Neural cell (in vitro differentiated cells): ENCODE data around the gene DNPEP. TPM values are rescaled to one million over a fixed set of nuclear protein-coding genes. Genes with fewer than 3 reads are reported as not detected.

Experiments
- H2AFZ ChIP-seq: fragments of 200-600, 300-800 bp; sonication (generic), shearing (Covaris generic); 2 replicates; pipeline ENCODE4 v1.6.0; 2014; ENCODE audit warnings: low read depth, mild to moderate bottlenecking, antibody characterized with exemption, low read length, moderate library complexity
- H3F3A ChIP-seq: fragments of 200-600 bp; shearing (Covaris generic); 2 replicates; pipeline ENCODE4 v1.6.1; 2016; ENCODE audit warnings: mild to moderate bottlenecking, moderate library complexity, mixed read lengths, antibody characterized with exemption, low read length; ENCODE audit not compliant: insufficient read depth, poor library complexity, severe bottlenecking
- H3K27ac ChIP-seq: fragments of 200-600, 300-800 bp; sonication (generic), shearing (Covaris generic); 2 replicates; pipeline ENCODE4 v1.5.1; 2014; ENCODE audit warnings: mild to moderate bottlenecking, low read length, moderate library complexity
- H3K27me3 ChIP-seq: fragments of 300-800, 200-600 bp; sonication (generic), shearing (Covaris generic); 2 replicates; pipeline ENCODE4 v1.6.0; 2014; ENCODE audit warnings: mild to moderate bottlenecking, low read depth, low read length, moderate library complexity; ENCODE audit not compliant: insufficient read depth
- H3K36me3 ChIP-seq: fragments of 300-800, 200-600 bp; sonication (generic), shearing (Covaris generic); 2 replicates; pipeline ENCODE4 v1.5.1; 2014; ENCODE audit warnings: mild to moderate bottlenecking, antibody characterized with exemption, low read length, moderate library complexity; ENCODE audit not compliant: insufficient read depth
- H3K4me2 ChIP-seq: fragments of 300-800, 200-600 bp; sonication (generic), shearing (Covaris generic); 2 replicates; pipeline ENCODE4 v1.6.0; 2014; ENCODE audit warnings: mild to moderate bottlenecking, low read length
- H3K4me3 ChIP-seq: fragments of 300-800, 200-600 bp; sonication (generic), shearing (Covaris generic); 2 replicates; pipeline ENCODE4 v1.5.1; 2014; ENCODE audit warnings: mild to moderate bottlenecking, low read length, moderate library complexity
- H3K79me2 ChIP-seq: fragments of 200-600 bp; shearing (Covaris generic); replicated peaks from 2 replicates; pipeline ENCODE4 v1.6.0; 2014; ENCODE audit warnings: mild to moderate bottlenecking, low read length, moderate library complexity; ENCODE audit not compliant: insufficient read depth
- H3K9ac ChIP-seq: fragments of 300-800, 200-600 bp; sonication (generic), shearing (Covaris generic); 2 replicates; pipeline ENCODE4 v1.6.1; 2016; ENCODE audit warnings: mild to moderate bottlenecking, low read length, mixed read lengths
- H3K9me2 ChIP-seq: fragments of 200-600 bp; shearing (Covaris generic); 2 replicates; pipeline ENCODE4 v1.6.1; 2016; ENCODE audit warnings: mild to moderate bottlenecking, low read length, mixed read lengths; ENCODE audit not compliant: insufficient read depth
- H3K9me3 ChIP-seq: fragments of 200-600, 300-800 bp; sonication (generic), shearing (Covaris generic); 2 replicates; pipeline ENCODE4 v1.6.1; 2016; ENCODE audit warnings: mild to moderate bottlenecking, mixed run types, low read length, moderate library complexity, mixed read lengths
- H4K20me1 ChIP-seq: fragments of 200-600 bp; shearing (Covaris generic); 2 replicates; pipeline ENCODE4 v1.6.1; 2016; ENCODE audit warnings: mild to moderate bottlenecking, mixed run types; ENCODE audit not compliant: insufficient read depth
- CTCF ChIP-seq: fragments of 450-650 bp; IDR thresholded peaks from 2 replicates; pipeline ENCODE4 v1.5.1; 2014; ENCODE audit warnings: antibody characterized with exemption, mild to moderate bottlenecking, moderate library complexity; ENCODE audit not compliant: poor library complexity, severe bottlenecking
- EP300 ChIP-seq: fragments of 450-650 bp; conservative IDR thresholded peaks from 2 replicates; pipeline ENCODE4 v1.6.1; 2014; ENCODE audit warnings: antibody characterized with exemption, mild to moderate bottlenecking, moderate library complexity; ENCODE audit not compliant: poor library complexity, severe bottlenecking
- EZH2 ChIP-seq: fragments of 200-600, 300-800 bp; shearing (Covaris generic), sonication (generic); IDR thresholded peaks from 2 replicates; pipeline ENCODE4 v1.6.1; 2014; ENCODE audit warnings: antibody characterized with exemption, low read length, borderline replicate concordance, mild to moderate bottlenecking; ENCODE audit not compliant: insufficient read depth, poor library complexity, severe bottlenecking
- MXI1 ChIP-seq: fragments of 450-650 bp; conservative IDR thresholded peaks from 2 replicates; pipeline ENCODE4 v1.6.1; 2014; ENCODE audit warnings: antibody characterized with exemption, mild to moderate bottlenecking; ENCODE audit not compliant: poor library complexity, severe bottlenecking
- POLR2AphosphoS5 ChIP-seq: IDR thresholded peaks from 2 replicates; pipeline ENCODE4 v1.6.1; 2012
- RAD21 ChIP-seq: fragments of 450-650 bp; conservative IDR thresholded peaks from 2 replicates; pipeline ENCODE4 v1.6.1; 2014; ENCODE audit warnings: antibody characterized with exemption, mild to moderate bottlenecking, moderate library complexity
- REST ChIP-seq: IDR thresholded peaks from 2 replicates; pipeline ENCODE4 v1.6.1; 2012; ENCODE audit warnings: borderline replicate concordance
- SMC3 ChIP-seq: fragments of 450-650 bp; conservative IDR thresholded peaks from 2 replicates; pipeline ENCODE4 v1.6.1; 2014; ENCODE audit warnings: antibody characterized with exemption, mild to moderate bottlenecking, moderate library complexity; ENCODE audit not compliant: poor library complexity
- TAF1 ChIP-seq: IDR thresholded peaks from 2 replicates; pipeline ENCODE4 v1.6.1; 2012; ENCODE audit warnings: low read depth
- polyA plus RNA-seq: library from polyadenylated mRNA; depleted of rRNA; stranded (reverse); fragments of >200 nt; gene quantifications from 2 replicates; pipeline ENCODE4 v1.2.3, GENCODE V29; 2014

Gene DNPEP
- polyA plus RNA-seq, 1 donor from 2014 or later, result 11.9 TPM

DNA sequence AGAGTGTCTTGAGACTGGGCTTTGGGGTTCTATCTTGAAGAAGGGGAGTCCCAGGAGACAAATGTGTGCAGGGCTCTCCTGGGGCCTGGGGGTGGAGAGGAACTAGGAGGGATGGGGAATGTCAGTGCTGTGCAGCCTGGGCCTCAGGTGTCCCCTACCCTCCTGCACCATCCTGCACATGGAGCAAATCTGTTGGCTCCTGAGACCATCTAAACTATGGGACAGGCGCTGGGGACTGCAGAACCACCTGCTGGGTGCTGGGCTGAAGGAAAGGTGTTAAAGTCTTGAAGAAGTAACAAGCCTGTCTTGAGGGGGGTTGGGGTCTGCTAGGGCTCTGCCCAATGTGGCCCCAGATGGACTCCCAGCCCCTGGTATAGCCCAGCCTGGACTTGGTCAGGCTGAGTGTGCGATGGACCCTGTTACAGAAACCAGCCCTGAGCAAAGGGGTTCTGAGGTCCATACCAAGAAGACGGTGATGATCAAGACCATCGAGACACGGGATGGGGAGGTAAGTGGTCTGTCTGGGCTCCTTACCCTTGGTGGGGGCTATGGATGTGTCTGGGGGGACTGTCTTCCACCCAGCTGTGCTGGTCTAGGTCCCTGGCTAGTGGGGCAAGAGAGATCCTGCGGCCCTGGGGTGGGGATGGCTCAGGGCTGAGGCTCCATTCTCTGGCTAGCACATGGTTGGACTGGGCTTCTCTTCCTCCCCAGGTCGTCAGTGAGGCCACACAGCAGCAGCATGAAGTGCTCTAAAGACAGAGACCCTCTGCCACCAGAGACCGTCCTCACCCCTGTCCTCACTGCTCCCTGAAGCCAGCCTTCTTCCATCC, 37.7 kb upstream of the DNPEP start:
- no peak overlapping the region for H3K4me3 ChIP-seq
- no peaks in the 10 kb centered on the region for H4K20me1 ChIP-seq
- H3F3A ChIP-seq, result no peaks in the 10 kb centered on the region
- no peak overlapping the region for H3K4me2 ChIP-seq
- no peaks in the 10 kb centered on the region for H3K9me3 ChIP-seq
- H3K9me2 ChIP-seq, result no peaks in the 10 kb centered on the region
- H2AFZ ChIP-seq, result no peak overlapping the region
- H3K27me3 ChIP-seq, result no peaks in the 10 kb centered on the region
- TF ChIP-seq POLR2AphosphoS5 (no peak), EP300 (no peak)
- H3K27ac ChIP-seq, result no peak overlapping the region
- H3K36me3 ChIP-seq, result no peaks in the 10 kb centered on the region
- H3K79me2 ChIP-seq, result no peaks in the 10 kb centered on the region
- H3K9ac ChIP-seq, result no peak overlapping the region

GRCh38 chr2:219423652-219424377, 36.1 kb upstream of the DNPEP start:
- Histone ChIP-seq H4K20me1 (no peaks in the 10 kb centered on the region), H3K9me3 (no peaks in the 10 kb centered on the region), H2AFZ (no peak overlapping the region), H3K27me3 (peaks cover 10% of the 10 kb centered on the region), H3K36me3 (no peaks in the 10 kb centered on the region), H3K4me2 (no peak overlapping the region), H3K4me3 (no peak overlapping the region), H3K79me2 (no peaks in the 10 kb centered on the region), H3K27ac (no peak overlapping the region), H3F3A (no peaks in the 10 kb centered on the region), H3K9ac (no peak overlapping the region), H3K9me2 (no peaks in the 10 kb centered on the region)
- no peak for TF ChIP-seq POLR2AphosphoS5
- no peak for TF ChIP-seq REST
- no peak for TF ChIP-seq CTCF
- TF ChIP-seq MXI1, result no peak
- TF ChIP-seq EZH2, result no peak
- no peak for TF ChIP-seq RAD21
- TF ChIP-seq SMC3, result no peak
- TF ChIP-seq EP300, result no peak
- TF ChIP-seq TAF1, result no peak
